GM18519 (cell line): ENCODE data around the gene SSX7.
"Not testable (repeated sequence)": the region's sequence is repeated elsewhere in the genome, so short reads cannot be mapped to it uniquely, and the experiment has no call there.

Source experiments
- ATAC-seq: cut with Tn5 transposase; IDR thresholded peaks from one replicate; pipeline ENCODE4 v1.9.1; 2021; ENCODE audit warnings: mild to moderate bottlenecking, moderate library complexity; ENCODE audit not compliant: unreplicated experiment, low FRiP score

The SSX7 gene, protein sequence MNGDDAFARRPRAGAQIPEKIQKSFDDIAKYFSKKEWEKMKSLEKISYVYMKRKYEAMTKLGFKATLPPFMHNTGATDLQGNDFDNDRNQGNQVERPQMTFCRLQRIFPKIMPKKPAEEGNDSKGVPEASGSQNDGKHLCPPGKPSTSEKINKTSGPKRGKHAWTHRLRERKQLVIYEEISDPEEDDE

DNA sequence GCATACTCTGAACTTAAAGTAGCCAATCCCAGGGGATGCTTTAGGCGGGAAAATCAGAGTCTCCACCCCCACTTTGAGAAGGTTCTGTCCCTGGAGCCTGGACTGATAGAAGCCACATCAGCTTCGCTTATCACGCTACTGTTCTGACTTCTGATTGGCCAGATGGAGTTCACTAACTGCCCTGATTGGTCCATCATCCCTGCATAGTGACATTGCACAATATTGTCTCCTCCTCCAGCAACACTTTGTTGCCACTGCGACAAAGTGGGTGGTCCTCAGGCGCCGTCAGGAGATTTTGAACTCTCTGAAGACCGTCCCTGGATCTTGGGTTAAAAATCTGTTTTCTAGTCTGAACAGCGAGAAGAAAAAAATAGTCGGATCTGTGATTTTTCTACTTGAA is at the start of gene SSX7:
SSX7 (minus strand) TSS at position 101 of the 400 bp plus-strand sequence. CDS start 1,428 bp downstream, outside the sequence.
- not testable (repeated sequence) for ATAC-seq

DNA sequence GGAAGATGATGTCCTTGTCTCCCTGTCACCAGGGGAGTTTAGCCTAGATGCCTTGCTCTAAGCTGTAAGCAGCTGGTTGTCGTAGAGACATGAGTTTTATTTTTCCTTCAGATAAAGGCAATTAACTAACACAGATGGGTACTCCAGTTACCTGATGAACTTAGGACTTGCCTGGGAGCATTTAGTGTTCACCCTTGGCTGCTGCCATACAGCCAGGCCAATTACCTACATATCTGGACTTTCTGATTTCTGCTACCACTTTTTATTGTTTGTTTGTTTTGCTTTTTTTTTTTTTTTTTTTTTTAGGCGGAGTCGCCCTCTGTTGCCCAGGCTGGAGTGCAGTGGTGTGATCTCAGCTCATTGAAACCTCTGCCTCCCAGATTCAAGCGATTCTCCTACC is 37.3 kb upstream of the SSX7 start:
- ATAC-seq = not testable (repeated sequence)

GRCh38 chrX:52662218-52662617 is 7.5 kb upstream of the SSX7 start:
- ATAC-seq = not testable (repeated sequence)

GRCh38 chrX:52655475-52655874 is 775 bp upstream of the SSX7 start:
- not testable (repeated sequence) for ATAC-seq

DNA sequence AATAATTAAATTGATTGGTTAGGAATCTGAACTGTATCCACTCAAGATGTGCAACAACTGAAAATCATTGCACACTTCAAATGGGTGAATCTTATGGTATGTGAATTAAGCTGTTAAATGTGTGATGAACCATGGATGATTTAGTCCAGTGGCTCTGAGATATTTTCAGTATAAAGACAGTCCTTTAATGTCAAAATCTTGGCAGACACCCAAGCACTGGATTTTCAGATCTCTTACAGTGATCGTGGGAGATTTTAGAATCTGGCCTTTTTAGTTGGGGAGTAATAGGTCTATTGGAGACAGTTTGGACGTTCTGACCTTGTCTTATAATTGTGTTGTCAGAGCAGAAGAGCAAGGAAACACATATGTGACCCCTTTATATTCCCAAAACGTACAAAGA is 4.0 kb downstream of the SSX7 start:
- not testable (repeated sequence) for ATAC-seq

DNA sequence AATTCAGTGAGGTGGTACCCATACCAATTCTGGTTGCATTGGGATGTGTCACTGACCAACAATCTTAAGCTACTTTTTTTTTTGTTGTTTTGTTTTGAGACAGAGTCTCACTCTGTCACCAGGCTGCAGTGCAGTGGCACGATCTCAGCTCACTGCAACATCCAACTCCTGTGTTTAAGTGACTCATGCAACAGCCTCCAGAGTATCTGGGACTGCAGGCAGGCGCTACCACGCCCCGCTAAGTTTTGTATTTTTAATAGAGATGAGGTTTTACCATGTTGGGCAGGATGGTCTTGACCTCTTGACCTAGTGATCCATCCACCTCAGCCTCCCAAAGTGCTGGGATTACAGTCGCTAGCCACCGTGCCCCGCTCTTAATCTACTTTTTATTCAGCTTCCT is 5.7 kb downstream of the SSX7 start:
- ATAC-seq = not testable (repeated sequence)

- ATAC-seq = not testable (repeated sequence)
Measured at GRCh38 chrX:52628483-52628882, 26.2 kb downstream of the SSX7 start.

GRCh38 chrX:52620661-52621060 is 34.0 kb downstream of the SSX7 start:
- ATAC-seq = not testable (repeated sequence)

DNA sequence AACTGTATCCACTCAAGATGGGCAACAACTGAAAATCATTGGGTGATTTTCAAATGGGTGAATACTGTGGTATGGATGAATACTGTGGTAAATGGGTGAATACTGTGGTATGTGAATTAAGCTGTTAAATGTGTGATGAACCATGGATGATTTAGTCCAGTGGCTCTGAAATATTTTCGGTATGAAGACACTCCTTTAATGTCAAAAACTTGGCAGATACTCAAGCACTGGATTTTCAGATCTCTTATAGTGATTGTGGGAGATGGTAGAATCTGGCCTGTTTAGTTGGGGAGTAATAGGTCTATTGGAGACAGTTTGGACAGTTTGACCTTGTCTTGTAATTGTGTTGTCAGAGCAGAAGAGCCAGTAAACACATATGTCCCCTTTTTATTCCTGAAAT is 45.7 kb downstream of the SSX7 start:
- ATAC-seq = no peak

- ATAC-seq = not testable (repeated sequence)
Measured at GRCh38 chrX:52603151-52603550, 51.5 kb downstream of the SSX7 start.

DNA sequence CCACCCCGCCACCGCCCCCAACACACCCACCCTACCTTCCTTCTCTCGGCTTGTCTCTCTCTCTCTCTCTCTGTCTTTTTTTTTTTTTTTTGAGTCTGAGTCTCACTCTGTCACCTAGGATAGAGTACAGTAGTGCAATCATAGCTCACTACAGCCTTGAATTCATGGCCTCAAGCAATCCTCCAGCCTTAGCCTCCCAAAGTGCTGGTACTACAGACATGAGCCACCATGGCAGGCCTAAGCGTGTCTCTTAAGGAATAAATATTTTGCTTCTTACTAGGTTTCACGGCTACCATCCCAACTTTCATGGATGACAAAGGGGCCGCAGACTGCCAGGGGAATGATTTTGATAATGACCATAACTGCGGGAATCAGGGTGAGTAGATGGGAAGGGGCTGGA is 55.8 kb downstream of the SSX7 start:
- ATAC-seq = no peak

GRCh38 chrX:52594658-52595057 is 60.0 kb downstream of the SSX7 start:
- no peak for ATAC-seq
